ENCODE data around the gene TSKU.
"Not testable (repeated sequence)": the region's sequence is repeated elsewhere in the genome, so short reads cannot be mapped to it uniquely, and the experiment has no call there.

- TF ChIP-seq POLR2A (IDR thresholded peaks at IDR 0.05; ENCODE audit: low read length); GATA1 (IDR thresholded peaks at IDR 0.05; ENCODE audit: low read depth, low read length): not testable (repeated sequence)
Measured at GRCh38 chr11:76821396-76821795, 38.2 kb downstream of the TSKU start.
